AG09319 (cell line): ENCODE data around the gene FRMD3.
A peak's percentile ranks its signal among the peaks of the same experiment; 100 is the strongest.

Experiments
- DNase-seq: peaks from one replicate; pipeline ENCODE4 v3.0.0-alpha.2; 2010; ENCODE audit warnings: low read depth; ENCODE audit errors: extremely low read depth
- TF ChIP-seq, protein P1 (sequence below): IDR thresholded peaks from 2 replicates; pipeline ENCODE4 v1.5.1; 2011; ENCODE audit warnings: low read depth, mild to moderate bottlenecking, inconsistent platforms, low read length, moderate library complexity

The FRMD3 gene

GRCh38 chr9:83336706-83337105, 201.5 kb downstream of the FRMD3 start:
- TF ChIP-seq, protein P1, sequence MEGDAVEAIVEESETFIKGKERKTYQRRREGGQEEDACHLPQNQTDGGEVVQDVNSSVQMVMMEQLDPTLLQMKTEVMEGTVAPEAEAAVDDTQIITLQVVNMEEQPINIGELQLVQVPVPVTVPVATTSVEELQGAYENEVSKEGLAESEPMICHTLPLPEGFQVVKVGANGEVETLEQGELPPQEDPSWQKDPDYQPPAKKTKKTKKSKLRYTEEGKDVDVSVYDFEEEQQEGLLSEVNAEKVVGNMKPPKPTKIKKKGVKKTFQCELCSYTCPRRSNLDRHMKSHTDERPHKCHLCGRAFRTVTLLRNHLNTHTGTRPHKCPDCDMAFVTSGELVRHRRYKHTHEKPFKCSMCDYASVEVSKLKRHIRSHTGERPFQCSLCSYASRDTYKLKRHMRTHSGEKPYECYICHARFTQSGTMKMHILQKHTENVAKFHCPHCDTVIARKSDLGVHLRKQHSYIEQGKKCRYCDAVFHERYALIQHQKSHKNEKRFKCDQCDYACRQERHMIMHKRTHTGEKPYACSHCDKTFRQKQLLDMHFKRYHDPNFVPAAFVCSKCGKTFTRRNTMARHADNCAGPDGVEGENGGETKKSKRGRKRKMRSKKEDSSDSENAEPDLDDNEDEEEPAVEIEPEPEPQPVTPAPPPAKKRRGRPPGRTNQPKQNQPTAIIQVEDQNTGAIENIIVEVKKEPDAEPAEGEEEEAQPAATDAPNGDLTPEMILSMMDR: no peak
- DNase-seq: no peak

- DNase-seq: peak; percentile 66
- TF ChIP-seq, protein P1: peak; percentile 88
Measured at GRCh38 chr9:83334320-83334719, 203.9 kb downstream of the FRMD3 start.

- no peak for DNase-seq
- TF ChIP-seq, protein P1: no peak; the same call in 1 of the 2 replicates
Measured at GRCh38 chr9:83330207-83331196, 207.7 kb downstream of the FRMD3 start.

DNA sequence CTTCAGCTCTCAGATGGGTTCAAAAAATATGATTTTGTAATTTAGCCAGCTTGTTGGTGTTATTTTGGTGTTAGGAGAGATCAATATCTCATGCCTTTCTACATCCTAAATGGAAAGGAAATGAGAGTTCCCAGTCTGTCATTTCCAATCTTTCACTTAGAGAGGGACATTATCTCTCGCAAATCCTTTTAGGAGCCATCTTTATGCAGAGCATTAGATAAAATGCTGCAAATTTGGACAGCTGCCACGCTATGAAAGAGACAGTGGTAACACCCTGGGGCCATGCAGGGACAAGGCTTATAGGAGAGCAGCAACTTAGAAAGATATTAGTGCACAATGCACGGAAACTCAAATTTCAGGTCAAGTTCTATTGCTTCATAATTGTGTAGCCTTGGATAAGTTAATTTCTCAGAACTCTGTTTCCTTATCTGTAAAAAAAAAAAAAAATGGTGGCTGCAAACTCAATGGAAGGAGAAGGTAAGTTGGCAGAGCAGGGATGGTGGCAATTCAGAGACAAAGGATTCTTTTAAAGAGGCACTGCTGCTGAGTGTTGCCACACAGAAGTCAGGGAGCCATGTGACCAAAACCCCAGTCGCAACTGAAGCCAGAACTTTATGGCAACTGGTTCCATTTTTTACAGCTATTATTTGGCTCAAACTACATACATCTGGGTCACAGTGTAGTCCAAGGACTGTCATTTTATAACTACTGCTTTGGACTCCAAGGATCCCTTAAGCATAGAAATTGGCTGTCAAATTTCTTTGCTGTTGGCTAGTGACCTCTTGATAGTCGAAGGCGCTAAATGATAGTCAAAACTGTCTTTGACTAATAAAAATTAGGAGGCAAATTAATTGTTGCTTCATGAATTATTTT, 210.2 kb downstream of the FRMD3 start:
- TF ChIP-seq, protein P1: no peak
- no peak for DNase-seq

DNA sequence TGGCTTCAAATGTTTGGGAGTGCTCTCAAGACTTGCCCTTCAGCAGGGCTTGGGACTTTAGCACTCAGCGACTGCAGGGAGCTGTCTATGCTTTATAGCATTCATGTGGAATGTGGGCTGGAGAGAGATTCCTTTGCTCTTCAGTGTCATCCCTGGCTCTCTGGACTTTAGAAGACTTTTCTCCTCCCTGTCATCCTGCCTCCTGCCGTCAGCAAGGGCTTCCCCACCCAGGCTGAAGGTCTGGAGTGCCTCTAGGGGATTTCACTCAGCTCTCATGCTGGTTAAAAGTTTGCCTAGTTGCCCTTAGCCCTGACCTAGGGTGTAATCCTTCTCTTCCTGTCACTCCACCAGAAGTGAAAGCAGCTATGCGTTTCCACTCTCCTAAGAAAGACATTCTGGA, 210.9 kb downstream of the FRMD3 start:
- no peak for DNase-seq
- TF ChIP-seq, protein P1: no peak

DNA sequence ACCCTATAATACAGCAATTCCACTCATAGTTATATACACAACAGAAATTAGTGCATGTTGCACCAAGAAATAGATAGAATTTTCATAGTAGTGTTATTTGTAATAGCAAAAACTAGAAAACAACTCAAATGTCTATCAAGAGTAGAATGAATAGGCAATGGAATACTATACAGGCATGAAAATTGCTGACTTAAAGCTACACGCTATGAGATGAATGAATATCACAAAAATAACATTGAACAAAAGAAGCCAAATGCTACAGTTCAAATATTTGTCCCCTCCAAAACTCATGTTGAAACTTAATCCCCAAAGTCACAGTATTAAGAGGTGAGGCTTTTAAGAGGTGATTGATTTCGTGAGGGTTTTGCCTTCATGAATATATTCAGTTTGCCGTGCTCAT, 215.1 kb downstream of the FRMD3 start:
- no peak for DNase-seq
- TF ChIP-seq, protein P1: no peak
